ENCODE measurements around the gene ADAM33. TPM values are rescaled to one million over a fixed set of nuclear protein-coding genes. Genes with fewer than 3 reads are reported as not detected.

Gene ADAM33
- total RNA-seq, 1 donor from 2014 or later: 34.7 TPM

DNA sequence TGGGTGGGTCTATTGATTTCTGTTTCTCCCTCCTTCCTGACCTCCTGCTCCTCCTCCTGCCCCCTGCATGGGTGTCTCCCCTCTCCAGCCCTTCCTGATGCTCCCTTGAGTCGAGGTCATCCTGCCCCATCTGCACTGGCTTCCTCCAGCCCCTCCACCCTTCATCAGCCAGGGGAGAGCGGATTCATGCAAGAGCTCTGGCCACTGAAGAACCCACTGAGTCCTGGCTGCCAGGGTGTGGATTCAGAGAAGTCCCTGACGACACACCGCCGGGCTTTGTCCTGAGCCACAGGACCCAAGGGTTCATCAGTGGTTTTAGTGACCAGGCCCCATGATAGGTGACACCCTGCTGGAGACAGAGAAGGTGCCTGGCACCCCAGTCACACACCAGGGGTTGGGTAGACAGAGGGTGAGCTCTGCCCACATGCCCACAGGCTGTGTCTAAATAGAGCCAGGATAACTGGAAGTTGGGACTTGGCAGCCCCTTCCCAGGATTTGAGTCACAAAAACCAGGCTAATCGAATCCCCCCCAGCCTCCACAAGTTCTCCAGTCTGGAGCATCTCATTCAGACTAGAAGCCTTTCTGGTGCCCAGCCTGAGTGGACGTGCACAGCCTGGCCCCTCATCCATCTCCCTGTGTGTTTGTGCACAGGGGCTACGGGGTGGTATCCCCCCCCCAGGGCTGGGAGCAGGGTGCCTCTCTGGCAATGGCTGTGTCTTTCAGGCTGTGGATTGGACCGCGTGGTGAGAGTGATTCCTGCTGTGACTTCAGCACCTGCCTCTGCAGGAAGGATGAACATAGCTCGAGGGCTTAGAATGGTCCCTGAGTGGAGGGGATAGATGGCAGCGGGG is 19.8 kb downstream of the ADAM33 start:
- TF ChIP-seq, protein P1, sequence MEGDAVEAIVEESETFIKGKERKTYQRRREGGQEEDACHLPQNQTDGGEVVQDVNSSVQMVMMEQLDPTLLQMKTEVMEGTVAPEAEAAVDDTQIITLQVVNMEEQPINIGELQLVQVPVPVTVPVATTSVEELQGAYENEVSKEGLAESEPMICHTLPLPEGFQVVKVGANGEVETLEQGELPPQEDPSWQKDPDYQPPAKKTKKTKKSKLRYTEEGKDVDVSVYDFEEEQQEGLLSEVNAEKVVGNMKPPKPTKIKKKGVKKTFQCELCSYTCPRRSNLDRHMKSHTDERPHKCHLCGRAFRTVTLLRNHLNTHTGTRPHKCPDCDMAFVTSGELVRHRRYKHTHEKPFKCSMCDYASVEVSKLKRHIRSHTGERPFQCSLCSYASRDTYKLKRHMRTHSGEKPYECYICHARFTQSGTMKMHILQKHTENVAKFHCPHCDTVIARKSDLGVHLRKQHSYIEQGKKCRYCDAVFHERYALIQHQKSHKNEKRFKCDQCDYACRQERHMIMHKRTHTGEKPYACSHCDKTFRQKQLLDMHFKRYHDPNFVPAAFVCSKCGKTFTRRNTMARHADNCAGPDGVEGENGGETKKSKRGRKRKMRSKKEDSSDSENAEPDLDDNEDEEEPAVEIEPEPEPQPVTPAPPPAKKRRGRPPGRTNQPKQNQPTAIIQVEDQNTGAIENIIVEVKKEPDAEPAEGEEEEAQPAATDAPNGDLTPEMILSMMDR (IDR thresholded peaks at IDR 0.05): no peak
- no peaks in the 10 kb centered on the region for H3K36me3 Mint-ChIP-seq (ENCODE audit: unreplicated experiment)
- DNase-seq (ENCODE audit: extremely low spot score, unreplicated experiment): no peak
- no peak overlapping the region for H3K27ac Mint-ChIP-seq (ENCODE audit: unreplicated experiment)
- peaks cover 9% of the 10 kb centered on the region for H3K4me1 Mint-ChIP-seq (ENCODE audit: unreplicated experiment)
- H3K4me3 Mint-ChIP-seq (ENCODE audit: unreplicated experiment): no peak overlapping the region
- H3K27me3 Mint-ChIP-seq (ENCODE audit: unreplicated experiment): peaks cover 12% of the 10 kb centered on the region
- H3K9me3 Mint-ChIP-seq (ENCODE audit: unreplicated experiment): no peaks in the 10 kb centered on the region

GRCh38 chr20:3661060-3661813 is 20.6 kb downstream of the ADAM33 start:
- Mint-ChIP-seq H3K4me3 (ENCODE audit: unreplicated experiment) (no peak overlapping the region), H3K4me1 (ENCODE audit: unreplicated experiment) (peaks cover 9% of the 10 kb centered on the region), H3K9me3 (ENCODE audit: unreplicated experiment) (no peaks in the 10 kb centered on the region), H3K36me3 (ENCODE audit: unreplicated experiment) (no peaks in the 10 kb centered on the region), H3K27ac (ENCODE audit: unreplicated experiment) (no peak overlapping the region), H3K27me3 (ENCODE audit: unreplicated experiment) (peaks cover 12% of the 10 kb centered on the region)
- DNase-seq (ENCODE audit: extremely low spot score, unreplicated experiment): no peak
- TF ChIP-seq, protein P1 (IDR thresholded peaks at IDR 0.05): no peak

- Mint-ChIP-seq H3K4me1 (ENCODE audit: unreplicated experiment) (peaks cover 9% of the 10 kb centered on the region), H3K9me3 (ENCODE audit: unreplicated experiment) (no peaks in the 10 kb centered on the region), H3K4me3 (ENCODE audit: unreplicated experiment) (no peak overlapping the region), H3K27me3 (ENCODE audit: unreplicated experiment) (peaks cover 12% of the 10 kb centered on the region), H3K27ac (ENCODE audit: unreplicated experiment) (no peak overlapping the region), H3K36me3 (ENCODE audit: unreplicated experiment) (no peaks in the 10 kb centered on the region)
- DNase-seq (ENCODE audit: extremely low spot score, unreplicated experiment): no peak
- TF ChIP-seq, protein P1 (IDR thresholded peaks at IDR 0.05): no peak
Measured at GRCh38 chr20:3660262-3661059, 21.3 kb downstream of the ADAM33 start.

DNA sequence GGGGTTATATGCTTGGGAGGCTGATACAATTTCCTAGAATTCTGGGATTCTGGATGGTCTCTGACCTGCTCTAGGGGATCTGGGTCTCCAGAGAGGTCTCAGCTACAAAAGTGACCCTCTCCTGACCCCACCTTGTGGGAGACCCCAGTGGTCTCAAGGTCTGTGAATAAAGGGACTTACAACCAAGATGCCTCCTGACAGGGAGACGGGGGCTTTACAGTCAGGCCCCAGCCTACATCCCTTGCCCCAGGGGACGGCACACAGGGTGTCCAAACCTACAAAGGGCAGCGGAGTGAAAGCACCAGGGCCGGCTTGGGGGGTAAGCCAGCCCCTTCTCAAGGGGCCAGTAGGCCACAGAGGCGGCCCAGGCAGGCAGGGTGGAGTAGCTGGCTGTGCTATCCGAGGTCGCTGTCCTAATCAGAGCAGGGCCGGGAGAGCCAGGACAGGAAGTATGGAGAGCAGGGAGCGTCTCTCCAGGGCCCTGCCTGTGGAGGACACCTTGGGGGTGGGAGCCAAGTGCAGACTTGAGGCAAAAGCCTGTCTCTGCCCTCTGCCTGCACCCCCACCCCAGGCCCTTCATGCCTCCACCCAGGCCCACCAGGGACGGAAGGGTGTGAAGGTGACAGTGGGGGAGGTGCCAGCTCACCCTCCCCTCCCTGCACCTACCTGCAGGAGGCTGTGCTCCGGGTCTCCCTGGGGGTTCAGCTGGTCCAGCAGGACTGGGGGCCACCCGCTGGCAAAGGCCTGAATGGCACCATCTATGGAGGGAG is 22.1 kb downstream of the ADAM33 start:
- no peak for DNase-seq (ENCODE audit: extremely low spot score, unreplicated experiment)
- Mint-ChIP-seq H3K4me3 (ENCODE audit: unreplicated experiment) (no peak overlapping the region), H3K27me3 (ENCODE audit: unreplicated experiment) (peaks cover 12% of the 10 kb centered on the region), H3K27ac (ENCODE audit: unreplicated experiment) (no peak overlapping the region), H3K36me3 (ENCODE audit: unreplicated experiment) (no peaks in the 10 kb centered on the region), H3K4me1 (ENCODE audit: unreplicated experiment) (peaks cover 9% of the 10 kb centered on the region), H3K9me3 (ENCODE audit: unreplicated experiment) (no peaks in the 10 kb centered on the region)
- TF ChIP-seq, protein P1 (IDR thresholded peaks at IDR 0.05): no peak

All from osteocyte (in vitro differentiated cells).